Natural killer cell treated with Interleukin-12 subunit alpha and Interleukin-12 subunit beta and Interleukin-15 and Interleukin-18, amount 100 ng/mL, for 72 hours (primary cell): ENCODE results near the gene NFATC1. TPM values are rescaled to one million over a fixed set of nuclear protein-coding genes. Genes with fewer than 3 reads are reported as not detected.

Experiments
- ATAC-seq, 2 donors: fragments of 150-1000 bp; cut with Tn5 transposase in 1 of 2; sonication (Bioruptor Pico), chemical (Tn5 transposase) in 1 of 2; 2 replicates each; pipeline ENCODE4 v1.10.0; 2021
- DNase-seq: peaks from one replicate; pipeline ENCODE4 v3.0.0; 2022; ENCODE audit warnings: low spot score
- H3K27ac Mint-ChIP-seq, 2 donors: 1 replicate in 1 of 2; 2 replicates in 1 of 2; pipeline ENCODE4 v1.8.0; 2022; ENCODE audit warnings: mixed read lengths in 2 of 2, mild to moderate bottlenecking in 1 of 2, moderate library complexity in 1 of 2
- H3K27me3 Mint-ChIP-seq, 2 donors: 1 replicate in 1 of 2; 2 replicates in 1 of 2; pipeline ENCODE4 v1.8.0; 2022; ENCODE audit warnings: mixed read lengths in 2 of 2
- H3K36me3 Mint-ChIP-seq: one replicate; pipeline ENCODE4 v1.8.0; 2022; ENCODE audit warnings: mixed read lengths
- H3K4me1 Mint-ChIP-seq, 2 donors: 1 replicate in 1 of 2; 2 replicates in 1 of 2; pipeline ENCODE4 v1.8.0; 2022; ENCODE audit warnings: low read depth in 2 of 2, mixed read lengths in 2 of 2, mild to moderate bottlenecking in 1 of 2
- H3K4me3 Mint-ChIP-seq: one replicate; pipeline ENCODE4 v1.8.0; 2022; ENCODE audit warnings: mixed read lengths
- H3K9me3 Mint-ChIP-seq: 2 replicates; pipeline ENCODE4 v1.8.0; 2022; ENCODE audit warnings: mixed read lengths
- total RNA-seq, 2 donors: library from RNA; stranded (reverse); gene quantifications; one replicate each; pipeline ENCODE4 v1.2.3, GENCODE V29; 2022

The NFATC1 gene
- total RNA-seq, 2 donors from 2014 or later = 22.3 to 34.4 TPM

DNA sequence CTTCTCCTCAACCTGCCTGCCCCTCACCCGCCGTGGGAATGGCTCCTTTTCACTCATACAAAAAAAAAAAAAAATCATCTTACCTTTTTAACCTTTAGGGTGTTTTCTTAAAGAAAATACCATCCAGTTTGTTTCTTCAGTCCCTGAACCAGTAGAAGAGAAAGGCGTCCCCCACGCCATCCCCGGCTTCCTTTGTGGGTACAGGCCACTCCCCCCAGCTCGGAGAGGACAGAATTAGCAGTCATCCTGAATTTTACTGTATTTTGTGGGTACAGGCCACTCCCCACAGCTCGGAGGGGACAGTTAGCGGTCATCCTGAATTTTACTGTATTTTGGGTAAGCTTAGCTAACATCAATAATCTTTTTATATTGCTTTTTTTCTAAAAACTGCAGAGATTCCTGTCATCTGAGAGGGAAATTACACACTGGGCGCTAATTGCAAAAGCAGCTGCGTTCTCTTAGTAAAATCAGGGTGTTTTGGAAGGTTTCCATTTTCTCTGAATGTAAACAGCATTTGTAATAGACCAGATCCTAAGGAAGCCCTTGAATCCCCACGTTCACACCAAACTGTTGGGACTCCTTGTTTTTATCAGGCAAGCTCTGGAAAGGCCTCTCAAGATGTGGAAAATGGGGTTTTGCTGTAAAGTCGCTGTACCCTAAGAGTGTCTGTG lies 72.5 kb downstream of the NFATC1 start:
- ATAC-seq = no peak
- Mint-ChIP-seq H3K9me3 (no peaks in the 10 kb centered on the region), H3K4me3 (no peak overlapping the region), H3K4me1 (no peaks in the 10 kb centered on the region), H3K27me3 (no peaks in the 10 kb centered on the region), H3K27ac (no peak overlapping the region), H3K36me3 (no peaks in the 10 kb centered on the region)
- DNase-seq = no peak

DNA sequence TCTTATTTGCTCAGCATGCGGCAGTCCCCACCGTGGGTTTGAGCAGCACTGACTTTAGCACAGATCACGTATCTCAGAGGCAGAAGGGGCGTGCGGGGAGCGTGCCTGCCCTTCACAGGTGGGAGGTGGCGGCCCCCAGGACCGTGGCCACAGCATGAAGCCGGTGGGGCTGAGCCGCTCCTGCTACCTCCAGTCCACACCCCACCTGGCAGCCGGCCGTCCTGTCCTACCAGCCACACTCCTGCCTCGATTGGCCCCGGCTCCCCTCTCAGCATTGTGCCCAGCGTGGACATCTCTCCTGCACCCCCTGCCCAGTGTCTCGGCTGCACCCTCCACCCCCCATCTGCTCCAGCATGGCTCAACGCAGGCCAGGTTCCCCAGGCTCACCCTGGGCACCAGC lies 73.6 kb downstream of the NFATC1 start:
- H3K4me1 Mint-ChIP-seq = no peaks in the 10 kb centered on the region
- no peak for ATAC-seq
- no peaks in the 10 kb centered on the region for H3K36me3 Mint-ChIP-seq
- H3K9me3 Mint-ChIP-seq = no peaks in the 10 kb centered on the region
- no peak overlapping the region for H3K27ac Mint-ChIP-seq
- DNase-seq = no peak
- H3K4me3 Mint-ChIP-seq = no peak overlapping the region
- no peaks in the 10 kb centered on the region for H3K27me3 Mint-ChIP-seq

GRCh38 chr18:79469751-79470505 lies 74.2 kb downstream of the NFATC1 start:
- DNase-seq (no peak), ATAC-seq (peak in 1 of 2 donors; percentile 10)
- Mint-ChIP-seq H3K27me3 (no peaks in the 10 kb centered on the region), H3K36me3 (no peaks in the 10 kb centered on the region), H3K9me3 (no peaks in the 10 kb centered on the region), H3K27ac (no peak overlapping the region), H3K4me1 (no peaks in the 10 kb centered on the region), H3K4me3 (no peak overlapping the region)

GRCh38 chr18:79470547-79470946 lies 74.8 kb downstream of the NFATC1 start:
- H3K9me3 Mint-ChIP-seq = no peaks in the 10 kb centered on the region
- DNase-seq (no peak), ATAC-seq (no peak)
- no peak overlapping the region for H3K4me3 Mint-ChIP-seq
- H3K4me1 Mint-ChIP-seq = no peaks in the 10 kb centered on the region
- no peak overlapping the region for H3K27ac Mint-ChIP-seq
- no peaks in the 10 kb centered on the region for H3K27me3 Mint-ChIP-seq
- no peaks in the 10 kb centered on the region for H3K36me3 Mint-ChIP-seq

DNA sequence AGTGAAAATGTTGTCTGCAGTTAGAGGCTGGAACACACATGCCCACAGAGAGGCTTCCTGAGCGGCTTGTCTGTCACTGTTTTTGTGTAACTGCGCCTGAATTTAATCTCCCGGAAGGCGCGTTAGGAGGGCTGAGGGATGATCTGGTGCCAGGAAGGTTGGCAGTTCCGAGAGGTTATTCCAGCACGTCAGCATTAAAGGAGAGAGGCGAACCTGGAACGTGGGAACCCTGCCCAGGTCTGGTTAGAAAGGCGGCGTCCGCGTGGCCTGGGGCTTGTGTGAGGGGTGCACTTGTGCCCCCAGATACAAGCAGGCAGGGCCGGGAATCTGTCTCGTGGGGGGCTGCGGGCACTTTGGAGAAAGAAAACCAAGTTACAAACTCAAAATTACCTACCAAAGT lies 75.3 kb downstream of the NFATC1 start:
- DNase-seq (no peak), ATAC-seq (no peak)
- H3K9me3 Mint-ChIP-seq = no peaks in the 10 kb centered on the region
- no peak overlapping the region for H3K27ac Mint-ChIP-seq
- H3K36me3 Mint-ChIP-seq = no peaks in the 10 kb centered on the region
- no peaks in the 10 kb centered on the region for H3K27me3 Mint-ChIP-seq
- no peaks in the 10 kb centered on the region for H3K4me1 Mint-ChIP-seq
- H3K4me3 Mint-ChIP-seq = no peak overlapping the region

- Mint-ChIP-seq H3K27me3 (no peaks in the 10 kb centered on the region), H3K4me3 (no peak overlapping the region), H3K36me3 (no peaks in the 10 kb centered on the region), H3K4me1 (no peaks in the 10 kb centered on the region), H3K27ac (no peak overlapping the region), H3K9me3 (no peaks in the 10 kb centered on the region)
- no peak for DNase-seq
- ATAC-seq = no peak
Observed at GRCh38 chr18:79471597-79471996, 75.9 kb downstream of the NFATC1 start.

DNA sequence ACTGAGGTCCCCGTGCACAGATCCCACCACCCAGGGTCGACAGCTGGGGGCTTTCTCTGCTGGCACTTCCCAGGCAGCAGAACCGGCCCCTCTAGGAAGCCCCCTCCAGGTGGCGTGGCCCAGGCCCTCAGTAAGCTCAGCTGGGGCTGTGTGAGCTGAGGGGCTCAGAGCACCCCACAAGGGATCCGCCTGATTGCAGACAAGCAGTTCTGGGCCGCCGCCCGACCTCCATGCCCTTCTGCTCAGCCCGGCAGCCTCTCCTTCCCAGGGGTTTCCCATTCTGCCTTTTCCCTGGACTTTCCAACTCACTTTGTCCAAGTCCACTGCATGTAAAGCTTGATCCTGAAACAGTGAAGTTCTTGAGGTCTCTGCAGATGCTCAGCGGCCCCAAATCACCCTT lies 76.4 kb downstream of the NFATC1 start:
- Mint-ChIP-seq H3K27ac (no peak overlapping the region), H3K4me1 (no peaks in the 10 kb centered on the region), H3K36me3 (no peaks in the 10 kb centered on the region), H3K27me3 (no peaks in the 10 kb centered on the region), H3K9me3 (no peaks in the 10 kb centered on the region), H3K4me3 (no peak overlapping the region)
- DNase-seq (no peak), ATAC-seq (no peak)

GRCh38 chr18:79472946-79473345 lies 77.2 kb downstream of the NFATC1 start:
- Mint-ChIP-seq H3K9me3 (no peaks in the 10 kb centered on the region), H3K27me3 (no peaks in the 10 kb centered on the region), H3K36me3 (no peaks in the 10 kb centered on the region), H3K4me1 (no peaks in the 10 kb centered on the region), H3K4me3 (no peak overlapping the region), H3K27ac (no peak overlapping the region)
- no peak for ATAC-seq
- DNase-seq = no peak

DNA sequence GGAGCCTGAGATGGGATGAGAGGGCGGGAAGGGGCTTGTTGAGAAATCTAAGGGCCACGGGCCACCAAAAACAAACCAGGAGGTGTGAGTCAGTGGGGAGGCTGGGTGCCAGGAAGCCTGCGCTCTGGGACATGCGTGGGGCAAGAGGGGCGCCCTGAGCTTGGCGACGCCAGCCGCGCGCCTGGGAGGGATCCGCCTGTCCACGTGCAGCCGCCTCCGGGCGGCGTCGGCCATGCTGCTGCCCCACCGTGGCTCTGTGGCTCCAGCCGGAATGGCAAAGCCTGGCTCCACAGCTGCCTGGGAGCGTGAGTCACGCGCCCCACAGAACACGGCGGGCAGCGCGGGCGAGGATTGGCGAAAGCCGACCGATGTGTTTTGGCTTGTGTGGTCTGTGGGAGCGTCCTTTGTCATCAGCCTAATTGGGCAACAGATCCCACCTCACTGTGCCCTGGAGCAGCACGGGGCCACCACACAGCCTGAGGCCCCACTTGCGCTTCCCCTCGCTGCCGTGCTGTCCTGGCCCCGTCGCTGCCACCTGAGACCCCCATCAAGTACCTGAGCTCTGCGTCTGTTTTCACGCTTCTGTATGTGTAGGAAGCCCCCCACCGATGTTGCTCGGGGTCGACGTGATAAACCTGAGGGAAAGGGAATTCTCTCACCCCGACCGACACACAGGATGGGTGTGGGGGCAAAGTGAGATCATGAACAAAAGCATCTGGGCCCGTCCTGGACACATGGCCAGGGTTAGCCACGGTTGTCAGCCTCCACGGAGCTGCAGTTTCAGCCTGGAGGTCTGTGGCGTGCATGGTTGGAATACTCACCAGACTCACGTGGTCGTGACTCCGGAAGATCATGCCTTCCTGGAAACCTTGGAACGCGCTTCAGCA lies 80.5 kb downstream of the NFATC1 start:
- Mint-ChIP-seq H3K27ac (no peak overlapping the region), H3K36me3 (no peaks in the 10 kb centered on the region)
- no peak for ATAC-seq

GRCh38 chr18:79476918-79477571 lies 81.3 kb downstream of the NFATC1 start:
- Mint-ChIP-seq H3K4me1 (no peaks in the 10 kb centered on the region), H3K27ac (no peak overlapping the region)

More for the DNA sequence above, 80.5 kb downstream of the NFATC1 start:
- Mint-ChIP-seq H3K27me3 (no peaks in the 10 kb centered on the region), H3K4me3 (no peak overlapping the region), H3K4me1 (no peaks in the 10 kb centered on the region), H3K9me3 (no peaks in the 10 kb centered on the region)
- DNase-seq = peak; percentile 58

GRCh38 chr18:79477711-79478483 lies 82.2 kb downstream of the NFATC1 start:
- Mint-ChIP-seq H3K36me3 (no peaks in the 10 kb centered on the region), H3K27me3 (no peaks in the 10 kb centered on the region), H3K27ac (no peak overlapping the region), H3K4me3 (no peak overlapping the region), H3K9me3 (no peaks in the 10 kb centered on the region), H3K4me1 (no peaks in the 10 kb centered on the region)
- DNase-seq (peak; percentile 44), ATAC-seq (no peak)

More at GRCh38 chr18:79476918-79477571, 81.3 kb downstream of the NFATC1 start:
- peak; percentile 25 for DNase-seq
- no peaks in the 10 kb centered on the region for H3K36me3 Mint-ChIP-seq
- H3K4me3 Mint-ChIP-seq = no peak overlapping the region
- no peak for ATAC-seq
- H3K27me3 Mint-ChIP-seq = no peaks in the 10 kb centered on the region
- no peaks in the 10 kb centered on the region for H3K9me3 Mint-ChIP-seq

GRCh38 chr18:79478484-79479115 lies 82.9 kb downstream of the NFATC1 start:
- H3K4me1 Mint-ChIP-seq = no peaks in the 10 kb centered on the region
- ATAC-seq (no peak), DNase-seq (peak; percentile 20)
- H3K27ac Mint-ChIP-seq = no peak overlapping the region
- no peaks in the 10 kb centered on the region for H3K27me3 Mint-ChIP-seq
- H3K4me3 Mint-ChIP-seq = no peak overlapping the region
- H3K9me3 Mint-ChIP-seq = no peaks in the 10 kb centered on the region
- no peaks in the 10 kb centered on the region for H3K36me3 Mint-ChIP-seq
